HG02623 (cell line): ENCODE results near the gene TSPAN3.

ENCODE experiments used
- ATAC-seq: cut with Tn5 transposase; IDR thresholded peaks from one replicate; pipeline ENCODE4 v1.9.1; 2021; ENCODE audit warnings: moderate library complexity; ENCODE audit not compliant: unreplicated experiment

The TSPAN3 gene

DNA sequence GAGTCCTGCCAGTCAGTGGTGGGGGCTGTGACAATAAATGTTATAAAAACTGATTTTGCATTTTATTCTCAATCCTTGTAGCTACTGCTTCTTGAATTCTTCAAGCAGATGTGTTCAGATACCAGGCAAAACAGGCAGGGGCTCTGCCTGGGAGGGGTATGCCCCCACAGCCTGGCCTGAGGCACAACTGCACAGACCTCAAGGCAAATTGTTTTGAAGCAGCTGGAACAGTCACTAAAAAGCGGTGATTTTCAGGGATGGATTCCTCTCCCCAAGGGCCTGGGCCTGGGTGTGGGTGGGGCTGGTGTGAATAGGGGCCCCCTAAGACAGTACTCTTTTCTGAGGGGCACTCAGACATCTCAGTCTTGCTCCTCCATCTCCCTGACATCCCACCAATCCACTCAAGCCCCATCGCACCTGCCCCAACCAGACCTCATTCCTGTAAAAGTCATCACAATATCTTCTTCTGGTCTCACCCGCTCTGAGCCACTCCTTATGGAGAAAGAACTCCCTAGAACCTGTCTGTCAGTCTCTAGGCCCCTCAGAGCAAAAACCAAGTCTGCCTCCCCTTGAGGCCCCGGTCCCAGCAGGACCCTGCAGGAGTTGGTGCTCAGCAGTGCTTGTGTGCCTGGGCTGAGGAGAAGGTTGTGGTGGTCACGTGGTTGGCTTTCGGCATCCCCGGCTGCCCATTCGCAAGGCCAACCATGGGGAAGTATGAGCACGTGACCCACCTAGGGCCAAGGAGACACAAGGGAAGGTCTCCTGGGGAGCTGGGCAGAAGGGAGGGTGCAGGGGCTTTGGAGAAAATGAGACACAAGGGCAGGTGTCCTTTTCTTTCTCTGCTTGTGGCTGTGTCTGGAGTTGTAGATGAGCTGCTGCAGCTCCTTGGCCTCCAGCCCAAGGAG lies 78.9 kb downstream of the TSPAN3 start:
- ATAC-seq, result no peak
